ENCODE results near the gene TGIF2LX.
"Not testable (repeated sequence)": the region's sequence is repeated elsewhere in the genome, so short reads cannot be mapped to it uniquely, and the experiment has no call there.

Gene TGIF2LX

DNA sequence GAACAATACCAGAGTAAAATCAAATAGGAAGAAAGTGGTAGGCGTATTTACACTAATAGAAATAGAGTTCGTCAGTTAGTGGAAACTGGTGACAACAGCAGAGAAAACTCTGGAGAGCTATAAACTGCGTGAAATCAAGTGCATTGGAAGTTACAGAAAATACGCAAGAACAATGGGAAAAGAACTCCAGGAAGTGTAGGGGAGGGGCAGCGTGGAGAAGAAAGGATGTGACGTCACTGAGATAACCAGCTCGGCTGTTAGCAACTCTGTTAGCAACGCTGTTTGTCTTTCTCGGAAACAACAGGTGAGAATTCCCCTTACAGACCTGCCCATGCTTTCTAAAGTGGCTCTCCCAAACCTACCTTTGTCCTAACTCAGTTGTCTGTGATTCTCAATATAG lies at the start of gene TGIF2LX:
TSS of gene TGIF2LX (plus strand) at position 244 of the 400 bp plus-strand sequence. CDS start 178 bp downstream, outside the sequence.
- not testable (repeated sequence) for DNase-seq

DNA sequence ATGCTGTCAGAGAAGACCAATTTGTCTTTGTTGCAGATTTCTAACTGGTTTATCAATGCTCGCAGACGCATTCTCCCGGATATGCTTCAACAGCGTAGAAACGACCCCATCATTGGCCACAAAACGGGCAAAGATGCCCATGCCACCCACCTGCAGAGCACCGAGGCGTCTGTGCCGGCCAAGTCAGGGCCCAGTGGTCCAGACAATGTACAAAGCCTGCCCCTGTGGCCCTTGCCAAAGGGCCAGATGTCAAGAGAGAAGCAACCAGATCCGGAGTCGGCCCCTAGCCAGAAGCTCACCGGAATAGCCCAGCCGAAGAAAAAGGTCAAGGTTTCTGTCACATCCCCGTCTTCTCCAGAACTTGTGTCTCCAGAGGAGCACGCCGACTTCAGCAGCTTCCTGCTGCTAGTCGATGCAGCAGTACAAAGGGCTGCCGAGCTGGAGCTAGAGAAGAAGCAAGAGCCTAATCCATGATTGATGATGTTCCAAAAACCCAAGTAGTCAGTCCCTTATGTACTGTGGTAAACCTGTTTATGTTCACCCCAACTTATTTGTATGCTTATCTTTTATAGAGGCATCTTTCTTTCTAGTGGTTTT lies 728 bp downstream of the TGIF2LX start:
- DNase-seq: not testable (repeated sequence)

GRCh38 chrX:89943077-89943476 lies 21.4 kb downstream of the TGIF2LX start:
- not testable (repeated sequence) for DNase-seq

- not testable (repeated sequence) for DNase-seq
Measured at GRCh38 chrX:89965588-89965987, 43.9 kb downstream of the TGIF2LX start.
